ENCODE results near the gene MACROH2A1.

The MACROH2A1 gene

DNA sequence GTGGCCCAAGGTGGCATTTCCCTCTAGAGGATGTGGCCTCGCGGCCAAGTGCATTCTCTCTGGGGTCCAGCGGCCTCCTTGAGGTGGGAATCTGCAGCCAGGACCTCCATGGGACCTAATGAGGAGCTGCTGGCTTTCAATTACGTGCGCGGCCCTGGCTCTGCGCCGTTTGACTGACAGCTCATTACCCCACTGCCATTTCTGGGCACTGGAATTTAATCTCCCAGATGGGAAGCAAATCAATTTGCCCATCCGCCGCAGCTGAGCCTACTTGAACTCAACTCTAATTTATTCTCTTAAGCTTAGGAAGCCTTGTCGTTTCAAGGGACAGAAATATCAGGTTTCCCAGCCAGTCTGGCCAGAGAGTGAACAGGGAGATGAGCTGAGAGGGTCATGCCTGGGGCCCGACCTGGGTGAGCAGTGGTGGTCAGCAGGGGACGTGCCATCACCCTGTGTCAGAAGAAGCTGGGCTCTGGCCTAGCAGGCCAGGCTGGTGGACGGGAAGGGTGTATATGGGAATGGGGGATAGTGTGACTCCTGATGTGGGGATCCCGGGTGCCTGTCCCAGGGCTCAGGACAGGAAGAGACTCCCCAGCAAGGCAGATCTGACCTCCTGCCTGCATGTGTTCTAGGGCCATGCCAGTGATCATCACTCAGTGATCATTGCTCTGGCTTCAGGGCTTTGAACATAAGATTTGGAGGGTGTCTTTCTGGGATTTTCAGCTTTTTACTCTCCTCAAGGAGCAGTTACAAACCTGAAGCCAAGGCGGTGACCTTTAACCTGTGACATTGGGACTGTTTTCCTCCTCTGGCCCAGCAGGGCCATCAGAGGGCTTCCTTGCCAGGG, 69.7 kb downstream of the MACROH2A1 start:
- no peak for DNase-seq

GRCh38 chr5:135328128-135328687, 70.8 kb downstream of the MACROH2A1 start:
- DNase-seq: no peak

DNA sequence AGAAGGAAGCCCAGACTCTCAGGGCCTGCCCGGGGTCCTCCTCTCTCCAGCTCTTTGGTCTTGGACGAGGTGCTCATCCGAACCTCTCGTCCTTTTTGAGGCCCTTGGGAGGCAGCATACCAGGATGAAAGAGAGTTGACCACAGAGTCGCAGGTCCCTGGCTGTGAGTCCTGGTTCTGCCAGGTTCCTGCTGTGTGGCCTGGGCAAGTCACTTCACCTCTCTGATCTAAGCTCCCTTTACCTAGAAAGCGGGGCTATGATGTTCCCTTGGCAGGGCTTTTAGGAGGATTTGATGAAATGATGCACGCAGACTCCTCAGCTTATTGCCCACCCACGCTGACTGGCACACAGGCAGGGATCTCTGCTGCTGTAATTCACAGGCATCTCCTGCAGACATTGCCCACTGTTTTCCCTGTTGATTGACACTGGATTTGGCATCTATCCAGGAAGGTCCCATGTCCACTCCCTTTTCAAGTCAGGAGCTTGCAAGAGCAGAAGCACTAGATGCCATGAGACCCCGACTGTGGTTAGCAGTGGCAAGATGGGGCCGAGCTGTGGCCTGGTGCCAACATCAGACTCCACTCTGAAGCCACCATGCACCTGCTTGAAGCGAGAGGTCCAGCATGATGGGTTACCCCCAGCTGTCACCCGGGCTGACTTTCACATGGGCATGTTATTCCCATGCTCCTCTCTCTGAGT, 71.5 kb downstream of the MACROH2A1 start:
- no peak for DNase-seq

DNA sequence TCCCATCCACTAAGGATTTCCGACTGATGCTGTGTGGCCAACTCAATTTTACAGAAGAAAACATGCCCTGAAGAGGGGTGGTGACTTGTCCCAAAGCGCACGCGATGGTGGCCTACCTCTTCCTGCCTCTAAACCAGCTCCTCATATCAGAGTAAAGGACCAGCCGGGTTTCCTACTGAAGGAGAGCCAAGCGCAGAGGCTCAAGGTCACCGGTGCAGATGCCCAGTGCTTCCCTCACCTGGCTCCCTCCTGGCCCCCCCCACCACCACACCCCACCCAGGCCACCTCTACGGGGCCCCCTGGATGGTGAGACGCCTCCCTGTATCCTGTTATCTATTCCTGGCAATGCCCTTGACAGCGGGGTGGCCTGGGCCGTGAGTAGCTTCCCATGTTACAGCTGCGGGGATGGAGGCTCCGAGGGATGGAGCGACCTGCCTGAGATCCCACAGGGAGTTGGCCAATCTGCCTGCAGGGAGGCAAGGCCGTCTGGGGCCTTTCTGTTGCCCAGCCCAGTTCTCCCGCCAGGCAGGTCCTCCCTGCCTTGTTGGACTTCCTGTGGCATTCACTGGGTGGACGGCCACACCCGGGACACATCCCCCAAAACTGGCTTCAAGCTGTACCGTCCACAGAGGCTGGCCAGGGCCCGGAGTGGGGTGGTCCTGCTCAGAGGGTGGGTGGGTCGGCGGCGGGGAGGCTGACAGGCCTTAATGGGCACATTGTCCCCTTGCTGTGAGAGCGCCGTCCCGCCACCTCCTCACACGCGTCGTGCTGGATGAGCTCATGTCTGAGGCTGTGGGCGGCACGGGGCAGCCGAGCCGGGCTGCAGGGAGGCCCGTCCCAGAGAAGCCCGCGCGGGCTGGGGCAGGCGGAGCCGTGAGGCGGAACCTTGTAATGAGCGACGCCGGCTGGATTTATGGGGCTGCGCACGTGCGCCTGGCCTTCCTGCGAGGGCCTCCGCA, 72.5 kb downstream of the MACROH2A1 start:
- no peak for DNase-seq

DNA sequence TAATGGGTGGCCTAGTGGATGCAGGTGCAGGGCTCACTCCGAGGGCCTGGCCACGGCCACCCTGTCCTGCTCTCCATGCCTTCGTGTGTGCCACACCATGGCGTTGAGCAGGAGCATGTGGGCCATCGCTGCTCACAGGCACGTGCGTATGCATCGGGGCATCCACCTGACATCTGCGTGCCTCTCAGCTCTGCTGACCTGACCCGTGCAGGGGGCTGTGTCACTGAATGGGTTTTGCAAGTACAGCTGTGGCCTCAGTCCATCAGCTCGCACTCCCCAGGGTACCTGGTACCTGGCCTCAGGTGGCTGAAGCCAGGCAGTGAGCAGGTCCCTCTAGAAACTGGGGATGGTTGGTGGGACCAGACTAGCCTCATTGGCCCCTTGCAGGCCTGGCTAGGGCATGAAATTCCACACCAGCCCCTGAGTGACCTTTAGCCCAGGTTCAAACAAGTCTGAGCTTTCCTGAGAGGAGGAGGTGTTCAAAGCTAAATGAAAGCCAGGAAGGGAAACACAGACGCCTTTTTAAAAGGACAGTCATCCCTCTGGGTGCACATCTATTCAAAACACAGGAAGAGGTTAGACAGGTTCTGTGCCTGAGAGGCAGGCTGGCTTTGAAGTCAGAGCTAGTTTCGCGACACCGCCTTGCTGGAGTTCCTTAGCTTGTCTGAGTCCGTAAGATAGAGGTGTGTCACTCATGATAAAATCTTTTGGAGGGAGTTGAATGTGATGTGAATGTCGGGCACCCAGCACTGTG, 74.0 kb downstream of the MACROH2A1 start:
- peak; percentile 30 for DNase-seq

DNA sequence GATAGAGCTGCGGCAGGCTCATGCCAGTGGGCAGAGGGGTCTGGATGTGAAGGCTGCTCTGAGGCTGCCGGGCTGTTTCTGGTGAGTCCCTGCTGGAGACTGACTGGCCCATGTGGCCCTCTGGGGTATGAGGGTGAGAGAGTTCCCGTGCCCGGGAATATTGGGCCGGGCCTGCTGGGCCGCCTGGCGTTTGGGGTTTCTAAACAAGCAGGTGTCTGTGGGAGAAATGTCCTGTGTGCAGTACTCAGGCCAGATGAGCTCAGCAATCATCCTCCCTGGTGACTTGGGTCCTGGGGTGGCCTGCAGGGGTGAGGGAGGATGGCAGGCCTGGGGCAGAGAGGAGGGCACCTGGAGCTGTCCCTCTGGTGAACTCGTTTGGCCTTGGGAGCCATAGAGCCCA, 74.9 kb downstream of the MACROH2A1 start:
- no peak for DNase-seq

DNA sequence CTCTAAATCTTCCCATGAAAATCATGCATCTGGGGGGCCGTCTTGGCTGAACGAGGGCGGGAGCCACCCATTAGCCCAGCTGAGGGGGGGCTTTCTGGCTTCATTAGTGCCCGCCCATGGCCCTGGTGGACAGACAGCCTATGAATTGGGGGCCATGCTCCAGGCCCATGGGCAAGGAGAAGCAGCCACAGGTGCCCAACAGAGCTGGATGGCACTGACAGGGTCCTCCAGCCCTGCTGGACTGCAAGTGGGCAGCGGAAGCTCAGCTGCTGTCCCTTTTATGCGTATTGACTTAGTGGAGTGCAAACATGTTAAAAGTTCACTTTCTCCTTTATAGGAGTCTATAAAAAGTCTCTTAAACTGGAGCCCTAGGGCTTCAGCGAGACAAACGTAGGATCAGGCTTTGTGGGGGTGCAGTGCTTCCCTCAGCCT, 75.3 kb downstream of the MACROH2A1 start:
- DNase-seq: no peak

GRCh38 chr5:135323227-135323626, 75.8 kb downstream of the MACROH2A1 start:
- DNase-seq: no peak

DNA sequence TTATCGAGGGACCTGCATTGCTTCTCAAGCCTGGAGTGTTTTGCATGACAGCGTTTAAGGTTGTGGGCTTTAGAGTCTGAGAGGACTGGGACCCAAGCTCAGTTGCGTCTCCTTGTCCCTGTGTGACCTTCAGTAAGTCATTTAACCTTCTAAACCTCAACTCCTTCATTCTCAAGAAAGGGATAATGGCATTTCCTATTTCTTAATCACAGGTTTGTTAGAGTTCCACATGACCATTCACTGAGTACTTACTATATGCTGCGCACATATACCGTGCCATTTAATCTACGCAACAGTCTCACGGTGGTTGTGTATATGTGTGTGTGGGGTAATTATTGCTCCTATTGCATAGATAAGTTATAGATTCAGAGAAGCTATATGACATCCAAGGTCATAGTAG, 76.3 kb downstream of the MACROH2A1 start:
- DNase-seq: no peak

GRCh38 chr5:135322271-135322670, 76.8 kb downstream of the MACROH2A1 start:
- no peak for DNase-seq

DNA sequence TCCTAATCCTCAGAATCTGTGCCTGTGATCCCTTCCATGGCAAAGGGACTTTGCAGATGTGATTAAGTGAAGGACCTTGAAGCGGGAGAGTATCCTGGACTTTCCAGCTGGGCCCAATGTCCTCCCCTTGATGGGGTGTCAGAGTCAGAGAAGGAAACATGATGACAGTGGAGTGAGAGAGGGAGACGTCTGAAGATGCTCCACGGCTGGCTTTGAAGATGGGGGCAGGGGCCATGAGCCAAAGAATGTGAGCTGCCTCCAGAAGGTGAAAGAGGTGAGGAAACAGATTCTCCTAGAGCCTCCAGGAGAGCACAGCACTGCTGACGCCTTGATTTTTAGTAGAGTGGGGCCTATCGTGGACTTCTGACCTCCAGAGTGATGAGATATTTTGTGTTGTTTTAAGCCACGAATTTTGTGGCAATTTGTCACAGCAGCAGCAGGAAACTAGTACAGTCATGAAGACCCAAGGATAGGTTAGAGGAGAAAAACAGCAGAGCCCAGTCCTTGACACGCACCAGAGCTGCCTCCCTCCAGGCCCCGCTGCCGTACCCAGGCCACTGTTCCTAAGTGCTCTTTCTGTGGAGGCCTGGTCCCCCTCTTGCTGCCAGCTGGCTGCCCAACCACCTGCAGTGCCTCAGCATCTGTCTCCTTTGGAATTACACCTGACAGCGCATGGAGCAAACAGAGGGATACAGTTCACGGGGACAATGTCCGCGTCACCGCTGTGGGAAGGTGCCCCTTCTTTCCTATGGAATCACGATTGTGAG, 78.1 kb downstream of the MACROH2A1 start:
- DNase-seq: no peak

- no peak for DNase-seq
These were observed 79.0 kb downstream of the MACROH2A1 start for GRCh38 chr5:135319928-135320606.

GRCh38 chr5:135319458-135319857, 79.6 kb downstream of the MACROH2A1 start:
- no peak for DNase-seq

- no peak for DNase-seq
These were observed 80.1 kb downstream of the MACROH2A1 start for GRCh38 chr5:135318924-135319323.

DNA sequence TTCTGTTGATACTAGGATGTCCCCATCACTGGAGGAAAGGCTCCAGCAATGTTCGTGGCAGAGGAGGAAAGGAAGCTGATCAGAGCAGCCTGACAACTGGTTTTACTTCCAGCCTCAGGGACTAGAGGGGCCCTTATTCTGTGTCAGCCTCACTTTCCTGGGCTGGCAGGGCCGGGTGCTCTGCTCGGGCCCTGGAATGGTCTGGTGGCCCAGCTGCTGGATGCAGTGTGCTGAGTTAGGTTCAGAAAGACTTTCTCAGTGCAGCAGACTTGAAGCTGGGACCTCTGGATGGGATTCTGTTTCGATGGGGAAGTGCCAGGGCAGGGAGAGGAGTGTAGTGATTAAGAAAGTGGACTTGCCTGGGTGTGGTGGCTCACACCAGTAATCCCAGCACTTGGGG, 81.0 kb downstream of the MACROH2A1 start:
- no peak for DNase-seq

DNA sequence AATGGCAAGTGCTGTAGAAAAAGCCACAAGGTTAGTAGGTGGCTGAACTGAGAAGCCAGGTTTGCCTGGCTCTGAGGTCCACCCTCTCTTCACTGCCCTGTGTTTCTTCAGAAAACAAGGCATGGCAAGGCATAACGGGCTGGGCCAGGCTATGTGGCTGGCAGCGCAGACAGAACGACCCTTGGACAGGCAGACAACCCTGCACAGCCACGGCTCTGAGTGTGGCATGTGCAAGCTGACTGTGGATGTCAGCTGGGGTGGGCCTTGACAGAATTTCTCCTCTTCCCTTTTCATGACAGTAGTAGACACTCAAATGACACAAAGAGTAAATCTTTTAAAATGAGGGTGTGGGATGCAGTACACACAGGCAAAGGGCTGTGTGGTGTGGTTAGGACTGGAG, 81.7 kb downstream of the MACROH2A1 start:
- DNase-seq: no peak

DNA sequence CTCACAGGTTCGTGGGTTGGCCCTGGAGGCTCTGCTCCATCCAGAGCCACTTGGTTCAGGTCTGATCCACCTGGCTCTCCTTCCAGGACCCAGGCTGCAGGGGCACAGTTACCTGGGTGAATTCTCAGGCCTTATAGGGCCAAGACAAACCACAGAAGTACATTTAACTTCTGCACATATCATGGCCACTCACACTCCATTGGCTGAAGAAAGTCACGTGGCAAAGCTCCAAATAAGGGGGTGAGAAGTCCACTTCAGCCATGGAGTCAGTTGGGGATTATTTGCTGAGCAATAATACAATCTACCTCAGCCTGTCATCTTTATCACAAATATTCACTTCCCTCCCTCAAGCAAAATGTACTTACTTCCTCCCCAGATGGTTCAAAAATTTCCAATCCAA, 83.6 kb downstream of the MACROH2A1 start:
- no peak for DNase-seq

GRCh38 chr5:135313946-135314345, 85.1 kb downstream of the MACROH2A1 start:
- DNase-seq: no peak

GRCh38 chr5:135313405-135313804, 85.6 kb downstream of the MACROH2A1 start:
- DNase-seq: no peak

DNA sequence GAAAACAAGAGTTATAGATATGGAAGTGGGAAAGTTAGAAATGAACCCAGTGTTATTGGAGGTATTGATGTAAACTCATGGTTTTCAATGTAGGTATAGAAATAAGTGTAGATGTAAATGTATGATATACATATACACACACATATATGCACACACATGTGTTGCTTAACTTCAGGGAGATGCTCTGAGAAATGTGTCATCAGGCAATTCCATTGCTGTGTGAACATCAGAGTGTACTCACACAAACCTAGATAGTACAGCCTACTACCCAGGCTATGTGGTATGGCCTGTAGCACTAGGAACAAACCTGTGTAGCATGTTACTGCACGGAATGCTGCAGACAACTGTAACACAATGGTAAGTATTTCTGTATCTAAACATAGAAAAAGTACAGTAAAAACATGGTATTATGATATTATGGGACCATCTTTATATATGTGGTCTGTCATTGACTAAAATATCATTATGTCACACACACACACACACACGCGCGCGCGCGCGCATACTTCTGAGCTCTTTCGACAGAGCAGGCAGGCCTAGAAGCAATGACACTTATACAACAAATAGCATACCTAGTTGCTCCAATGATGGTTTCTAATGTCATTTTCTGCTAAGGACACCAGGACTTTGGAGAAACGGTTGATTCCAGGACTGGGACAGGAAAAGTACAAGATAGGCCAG, 86.6 kb downstream of the MACROH2A1 start:
- DNase-seq: no peak
